ES-I3 (cell line): ENCODE results near the gene TENM4.

Experiments
- H3K36me3 ChIP-seq: 2 replicates; pipeline ENCODE4 v1.6.1; 2013; ENCODE audit warnings: mild to moderate bottlenecking, low read length, control low read depth, moderate library complexity; ENCODE audit not compliant: insufficient read depth
- H3K4me1 ChIP-seq: 2 replicates; pipeline ENCODE4 v1.6.1; 2013; ENCODE audit warnings: mild to moderate bottlenecking, control low read depth, low read length; ENCODE audit not compliant: insufficient read depth
- H3K9ac ChIP-seq: 2 replicates; pipeline ENCODE4 v1.6.1; 2013; ENCODE audit warnings: low read depth, mild to moderate bottlenecking, low read length, moderate library complexity
- H3K9me3 ChIP-seq: 2 replicates; pipeline ENCODE4 v1.6.1; 2013; ENCODE audit warnings: mild to moderate bottlenecking, low read length, moderate library complexity; ENCODE audit not compliant: control insufficient read depth, insufficient read depth

The TENM4 gene

GRCh38 chr11:79116600-79116999, 324.2 kb downstream of the TENM4 start:
- H3K9ac ChIP-seq, result no peak overlapping the region
- H3K36me3 ChIP-seq, result no peaks in the 10 kb centered on the region
- no peaks in the 10 kb centered on the region for H3K4me1 ChIP-seq
- H3K9me3 ChIP-seq, result no peaks in the 10 kb centered on the region

DNA sequence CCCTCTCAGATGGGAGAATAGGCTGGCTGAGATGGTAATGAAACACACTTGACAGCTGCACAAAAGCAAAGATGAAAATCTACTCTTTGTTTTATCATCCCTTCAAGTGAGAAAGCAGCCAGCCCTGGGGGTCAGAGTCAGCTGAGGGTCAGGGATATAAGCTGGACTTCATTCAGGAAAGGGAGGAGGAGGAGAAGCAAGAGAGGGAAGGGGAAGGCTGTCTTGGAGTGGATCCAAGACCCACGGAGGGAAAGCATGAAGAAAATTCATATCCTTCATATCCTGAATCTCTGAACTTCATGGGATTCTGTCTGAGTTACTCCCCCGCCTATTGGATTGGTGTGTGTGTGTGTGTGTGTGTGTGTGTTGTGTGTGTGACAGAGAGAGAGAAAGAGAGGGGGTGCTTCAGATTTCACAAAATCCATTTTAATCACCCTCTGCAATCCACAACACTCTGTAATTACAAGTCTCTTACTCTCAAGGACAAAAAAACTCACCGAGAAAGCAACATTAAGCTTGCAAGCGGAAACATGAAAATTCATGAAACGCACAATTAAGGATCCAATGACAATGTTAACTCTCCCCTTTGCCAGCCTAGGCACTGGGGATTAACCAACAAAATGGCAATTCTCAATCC, 327.7 kb downstream of the TENM4 start:
- Histone ChIP-seq H3K36me3 (no peaks in the 10 kb centered on the region), H3K9me3 (no peaks in the 10 kb centered on the region), H3K9ac (no peak overlapping the region), H3K4me1 (no peaks in the 10 kb centered on the region)

DNA sequence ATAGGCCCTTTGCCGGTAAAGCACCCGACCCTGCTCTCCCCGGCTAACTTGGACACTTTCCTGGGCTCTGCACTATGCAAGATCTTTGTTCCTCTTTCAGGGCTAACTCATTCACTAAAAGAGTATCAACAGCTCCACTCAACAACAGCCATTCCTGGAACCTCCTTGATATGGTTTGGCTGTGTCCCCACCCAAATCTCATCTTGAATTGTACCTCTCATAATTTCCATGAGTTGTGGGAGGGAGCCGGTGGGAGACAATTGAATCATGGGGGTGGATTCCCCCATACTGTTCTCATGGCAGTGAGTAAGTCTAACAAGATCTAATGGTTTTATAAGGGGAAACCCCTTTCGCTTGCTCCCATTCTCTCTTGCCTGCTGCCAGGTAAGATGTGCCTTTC, 330.0 kb downstream of the TENM4 start:
- H3K36me3 ChIP-seq, result no peaks in the 10 kb centered on the region
- H3K9ac ChIP-seq, result no peak overlapping the region
- H3K9me3 ChIP-seq, result no peaks in the 10 kb centered on the region
- no peaks in the 10 kb centered on the region for H3K4me1 ChIP-seq

- H3K4me1 ChIP-seq, result no peaks in the 10 kb centered on the region
- H3K9me3 ChIP-seq, result no peaks in the 10 kb centered on the region
Observed at GRCh38 chr11:79110321-79110720, 330.5 kb downstream of the TENM4 start.

DNA sequence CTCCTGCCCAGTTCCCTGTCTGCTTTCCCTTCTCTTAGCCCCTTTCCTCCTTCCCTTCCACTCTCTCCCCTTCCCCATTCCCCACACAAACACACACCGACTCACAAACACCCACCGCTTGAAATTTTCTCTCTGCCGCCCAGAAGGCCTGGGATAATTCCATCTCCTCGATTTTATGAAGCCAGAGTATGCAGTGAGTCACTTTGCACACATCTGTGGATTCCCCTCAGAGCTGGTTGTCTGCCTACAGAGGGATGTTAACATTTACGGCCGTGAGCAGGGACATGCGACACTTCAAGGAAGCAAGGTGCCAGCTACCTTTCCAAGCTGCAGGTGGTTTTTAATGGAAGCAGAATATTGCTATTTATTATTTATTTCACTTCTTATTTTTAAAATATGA, 332.0 kb downstream of the TENM4 start:
- no peak overlapping the region for H3K9ac ChIP-seq
- no peaks in the 10 kb centered on the region for H3K36me3 ChIP-seq
- H3K4me1 ChIP-seq, result no peaks in the 10 kb centered on the region
- no peaks in the 10 kb centered on the region for H3K9me3 ChIP-seq

More at GRCh38 chr11:79110321-79110720, 330.5 kb downstream of the TENM4 start:
- Histone ChIP-seq H3K36me3 (no peaks in the 10 kb centered on the region), H3K9ac (no peak overlapping the region)

DNA sequence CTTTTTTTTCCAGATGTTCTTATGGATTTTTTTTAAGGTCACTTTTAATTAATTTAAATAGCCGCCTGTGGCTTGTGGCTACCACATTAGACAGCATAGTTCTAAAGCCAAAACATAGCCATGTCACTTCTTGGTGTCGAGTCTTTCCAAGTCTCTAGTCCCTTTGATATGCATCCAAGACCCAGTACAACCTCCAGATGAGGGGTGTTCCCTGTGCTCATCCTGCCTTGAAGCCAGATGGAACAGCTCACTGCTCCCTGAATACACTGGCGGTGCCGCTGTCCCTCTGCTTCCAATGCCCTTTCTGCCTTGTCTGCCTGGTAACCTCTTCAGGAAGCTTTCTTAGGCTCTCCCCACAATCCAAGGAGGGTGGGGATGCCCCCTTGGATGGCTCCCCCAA, 338.0 kb downstream of the TENM4 start:
- Histone ChIP-seq H3K36me3 (no peaks in the 10 kb centered on the region), H3K9ac (no peak overlapping the region), H3K9me3 (no peaks in the 10 kb centered on the region), H3K4me1 (no peaks in the 10 kb centered on the region)

DNA sequence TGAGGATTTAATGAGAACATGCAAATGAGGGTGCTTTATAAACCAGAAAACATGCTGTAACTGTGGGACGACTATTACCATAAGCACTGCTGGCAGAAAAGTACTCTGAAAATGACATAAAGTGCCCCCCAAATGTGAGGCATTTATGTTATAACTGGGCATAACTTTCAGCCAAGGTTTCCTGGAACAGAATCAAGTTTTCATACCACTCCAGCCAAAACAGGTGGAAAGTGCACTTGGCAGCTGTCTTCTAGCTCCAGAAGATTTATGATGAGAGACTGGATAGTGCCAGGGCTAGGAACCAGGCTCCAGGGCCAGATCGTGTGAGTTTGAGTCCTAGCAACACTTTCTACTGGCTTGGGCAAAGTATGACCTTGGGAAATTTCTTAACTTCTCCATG, 339.2 kb downstream of the TENM4 start:
- Histone ChIP-seq H3K4me1 (no peaks in the 10 kb centered on the region), H3K36me3 (no peaks in the 10 kb centered on the region), H3K9me3 (no peaks in the 10 kb centered on the region), H3K9ac (no peak overlapping the region)

GRCh38 chr11:79100093-79100910, 340.5 kb downstream of the TENM4 start:
- H3K9ac ChIP-seq, result no peak overlapping the region
- H3K9me3 ChIP-seq, result no peaks in the 10 kb centered on the region
- H3K36me3 ChIP-seq, result no peaks in the 10 kb centered on the region
- H3K4me1 ChIP-seq, result no peaks in the 10 kb centered on the region; the same call in 1 of the 2 replicates

GRCh38 chr11:79098146-79098545, 342.7 kb downstream of the TENM4 start:
- Histone ChIP-seq H3K36me3 (no peaks in the 10 kb centered on the region), H3K9me3 (no peaks in the 10 kb centered on the region), H3K4me1 (no peaks in the 10 kb centered on the region; the same call in 1 of the 2 replicates), H3K9ac (no peak overlapping the region)

GRCh38 chr11:79097246-79097875, 343.5 kb downstream of the TENM4 start:
- H3K36me3 ChIP-seq, result no peaks in the 10 kb centered on the region
- no peaks in the 10 kb centered on the region for H3K9me3 ChIP-seq
- H3K4me1 ChIP-seq, result no peaks in the 10 kb centered on the region; the same call in 1 of the 2 replicates
- H3K9ac ChIP-seq, result no peak overlapping the region

GRCh38 chr11:79095424-79095823, 345.4 kb downstream of the TENM4 start:
- no peaks in the 10 kb centered on the region; the same call in 1 of the 2 replicates for H3K4me1 ChIP-seq
- no peak overlapping the region for H3K9ac ChIP-seq
- no peaks in the 10 kb centered on the region for H3K9me3 ChIP-seq

DNA sequence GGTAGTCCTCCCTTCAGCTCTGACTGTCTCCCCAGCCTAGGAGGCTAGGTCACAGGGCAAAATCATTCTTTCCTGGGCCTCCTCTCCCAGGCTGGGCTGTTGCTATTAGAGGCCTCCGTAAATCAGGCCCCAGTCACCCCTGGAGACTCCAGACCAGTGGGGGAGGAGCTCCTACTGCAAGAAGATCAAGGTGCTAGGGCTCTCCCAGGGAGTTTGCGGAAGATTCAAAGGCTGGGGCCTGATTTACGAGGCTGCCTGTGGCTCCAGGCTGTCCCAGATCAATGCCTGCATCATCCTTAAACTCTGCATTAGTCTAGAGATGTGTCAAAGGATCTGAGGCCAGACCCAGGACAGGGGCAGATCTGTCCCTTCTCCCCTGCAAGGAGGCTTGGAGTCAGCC, 346.2 kb downstream of the TENM4 start:
- Histone ChIP-seq H3K4me1 (no peaks in the 10 kb centered on the region; the same call in 1 of the 2 replicates), H3K9me3 (no peaks in the 10 kb centered on the region), H3K9ac (no peak overlapping the region), H3K36me3 (no peaks in the 10 kb centered on the region)

More at GRCh38 chr11:79095424-79095823, 345.4 kb downstream of the TENM4 start:
- H3K36me3 ChIP-seq, result no peaks in the 10 kb centered on the region

DNA sequence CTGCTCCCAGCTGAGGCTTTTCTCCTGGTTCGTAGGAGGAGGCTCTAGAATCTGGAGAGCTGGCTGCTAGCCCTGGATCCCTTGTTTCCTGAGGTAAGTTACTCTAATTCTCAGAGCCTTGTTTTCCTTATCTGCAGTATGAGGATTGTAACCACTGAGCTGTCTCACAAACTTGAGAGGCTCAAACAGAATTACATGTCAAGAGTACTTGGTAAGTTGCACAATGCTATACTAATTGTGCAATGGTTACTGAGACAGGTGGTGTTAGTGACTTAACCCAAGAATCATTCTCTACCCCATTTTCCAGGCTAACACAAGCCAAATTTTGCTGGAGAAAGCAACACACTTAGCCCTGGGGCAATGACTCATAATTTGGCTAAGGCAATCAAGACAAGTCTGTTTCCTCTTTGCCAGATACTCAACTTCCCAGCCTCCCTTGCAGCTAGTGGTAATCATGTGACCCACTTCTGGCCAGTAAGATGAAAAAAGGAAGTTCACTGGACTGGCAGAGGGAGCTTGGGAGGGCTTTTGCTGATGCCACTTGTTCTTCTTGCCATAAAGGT, 348.0 kb downstream of the TENM4 start:
- no peaks in the 10 kb centered on the region for H3K36me3 ChIP-seq
- H3K4me1 ChIP-seq, result peaks cover 9% of the 10 kb centered on the region; the same call in 1 of the 2 replicates
- no peak overlapping the region for H3K9ac ChIP-seq
- no peaks in the 10 kb centered on the region for H3K9me3 ChIP-seq

GRCh38 chr11:79090191-79090705, 350.6 kb downstream of the TENM4 start:
- no peak overlapping the region for H3K9ac ChIP-seq

More at GRCh38 chr11:79090191-79090705, 350.6 kb downstream of the TENM4 start:
- Histone ChIP-seq H3K9me3 (no peaks in the 10 kb centered on the region), H3K36me3 (no peaks in the 10 kb centered on the region), H3K4me1 (peaks cover 28% of the 10 kb centered on the region)
